Measurements from ENCODE around the gene CNTLN. TPM values are rescaled to one million over a fixed set of nuclear protein-coding genes. Genes with fewer than 3 reads are reported as not detected.

CNTLN gene
- polyA plus RNA-seq, 1 experiment: 1.9 TPM

DNA sequence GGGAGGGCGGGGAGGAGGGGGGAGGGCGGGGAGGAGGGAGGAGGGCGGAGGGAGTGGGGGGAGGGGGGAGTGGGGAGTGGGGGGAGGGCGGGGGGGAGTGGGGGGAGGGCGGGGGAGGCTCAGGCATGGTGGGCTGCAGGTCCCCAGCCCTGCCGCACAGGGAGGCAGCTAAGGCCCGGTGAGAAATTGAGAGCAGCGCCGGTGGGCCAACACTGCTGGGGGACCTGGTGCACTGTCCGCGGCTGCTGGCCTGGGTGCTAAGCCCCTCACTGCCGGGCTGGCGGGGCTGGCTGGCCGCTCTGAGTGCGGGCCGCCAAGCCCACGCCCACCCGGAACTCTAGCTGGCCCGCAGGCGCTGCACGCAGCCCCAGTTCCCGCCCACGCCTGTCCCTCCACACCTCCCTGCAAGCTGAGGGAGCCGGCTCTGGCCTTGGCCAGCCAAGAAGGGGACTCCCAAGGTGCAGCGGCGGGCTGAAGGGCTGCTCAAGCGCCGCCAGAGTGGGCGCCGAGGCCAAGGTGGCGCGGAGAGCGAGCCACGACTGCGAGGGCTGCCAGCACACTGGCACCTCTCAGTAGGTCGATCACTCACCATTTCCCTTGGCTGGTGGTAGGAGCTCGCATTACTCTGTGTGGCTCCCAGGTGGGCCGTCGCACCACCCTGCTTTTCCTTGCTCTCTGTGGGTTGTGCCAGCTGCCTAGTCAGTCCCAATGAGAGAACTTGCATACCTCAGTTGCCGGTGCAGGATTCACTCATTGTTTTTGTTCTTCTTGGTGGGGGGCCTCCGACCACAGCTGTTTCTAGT, 160.2 kb downstream of the CNTLN start:
- CTCF ChIA-PET: no interaction called here
- DNase-seq (ENCODE audit: low read depth): no peak
- no peak overlapping the region for H3K4me3 ChIP-seq (ENCODE audit: low read depth, low read length)
- H3K36me3 ChIP-seq (ENCODE audit: control insufficient read depth, insufficient read depth, low read length): no peaks in the 10 kb centered on the region; the same call in 1 of the 2 replicates
- TF ChIP-seq, protein P1, sequence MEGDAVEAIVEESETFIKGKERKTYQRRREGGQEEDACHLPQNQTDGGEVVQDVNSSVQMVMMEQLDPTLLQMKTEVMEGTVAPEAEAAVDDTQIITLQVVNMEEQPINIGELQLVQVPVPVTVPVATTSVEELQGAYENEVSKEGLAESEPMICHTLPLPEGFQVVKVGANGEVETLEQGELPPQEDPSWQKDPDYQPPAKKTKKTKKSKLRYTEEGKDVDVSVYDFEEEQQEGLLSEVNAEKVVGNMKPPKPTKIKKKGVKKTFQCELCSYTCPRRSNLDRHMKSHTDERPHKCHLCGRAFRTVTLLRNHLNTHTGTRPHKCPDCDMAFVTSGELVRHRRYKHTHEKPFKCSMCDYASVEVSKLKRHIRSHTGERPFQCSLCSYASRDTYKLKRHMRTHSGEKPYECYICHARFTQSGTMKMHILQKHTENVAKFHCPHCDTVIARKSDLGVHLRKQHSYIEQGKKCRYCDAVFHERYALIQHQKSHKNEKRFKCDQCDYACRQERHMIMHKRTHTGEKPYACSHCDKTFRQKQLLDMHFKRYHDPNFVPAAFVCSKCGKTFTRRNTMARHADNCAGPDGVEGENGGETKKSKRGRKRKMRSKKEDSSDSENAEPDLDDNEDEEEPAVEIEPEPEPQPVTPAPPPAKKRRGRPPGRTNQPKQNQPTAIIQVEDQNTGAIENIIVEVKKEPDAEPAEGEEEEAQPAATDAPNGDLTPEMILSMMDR (IDR thresholded peaks at IDR 0.05; ENCODE audit: insufficient read depth, low read depth, low read length): no peak
- POLR2A ChIA-PET: no interaction called here
- H3K27me3 ChIP-seq (ENCODE audit: control insufficient read depth, insufficient read depth, low read length): no peaks in the 10 kb centered on the region

DNA sequence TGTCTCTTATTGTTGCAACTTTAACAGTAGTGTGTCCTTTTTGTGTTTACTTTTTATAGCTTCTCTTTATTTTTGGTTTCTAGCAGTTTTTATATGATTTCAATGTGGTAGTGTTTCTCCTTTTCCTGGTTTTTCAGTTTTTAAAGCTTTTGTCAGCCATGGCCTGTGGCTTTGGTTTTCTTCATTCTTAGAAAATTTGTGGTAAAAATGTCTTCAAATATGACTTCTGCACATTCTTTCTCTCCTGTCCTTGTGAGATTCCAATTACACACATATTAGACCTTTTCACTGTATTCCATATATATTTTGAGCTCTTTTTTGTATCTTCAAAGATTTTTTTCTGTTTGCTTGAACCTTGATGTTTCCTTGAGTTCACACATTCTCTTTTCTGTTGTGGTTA, 180.5 kb downstream of the CNTLN start:
- H3K4me3 ChIP-seq (ENCODE audit: low read depth, low read length): no peak overlapping the region
- TF ChIP-seq, protein P1 (IDR thresholded peaks at IDR 0.05; ENCODE audit: insufficient read depth, low read depth, low read length): no peak
- no peaks in the 10 kb centered on the region for H3K27me3 ChIP-seq (ENCODE audit: control insufficient read depth, insufficient read depth, low read length)
- ChIA-PET POLR2A (no interaction called here), CTCF (no interaction called here)
- DNase-seq (ENCODE audit: low read depth): no peak
- H3K36me3 ChIP-seq (ENCODE audit: control insufficient read depth, insufficient read depth, low read length): no peaks in the 10 kb centered on the region

DNA sequence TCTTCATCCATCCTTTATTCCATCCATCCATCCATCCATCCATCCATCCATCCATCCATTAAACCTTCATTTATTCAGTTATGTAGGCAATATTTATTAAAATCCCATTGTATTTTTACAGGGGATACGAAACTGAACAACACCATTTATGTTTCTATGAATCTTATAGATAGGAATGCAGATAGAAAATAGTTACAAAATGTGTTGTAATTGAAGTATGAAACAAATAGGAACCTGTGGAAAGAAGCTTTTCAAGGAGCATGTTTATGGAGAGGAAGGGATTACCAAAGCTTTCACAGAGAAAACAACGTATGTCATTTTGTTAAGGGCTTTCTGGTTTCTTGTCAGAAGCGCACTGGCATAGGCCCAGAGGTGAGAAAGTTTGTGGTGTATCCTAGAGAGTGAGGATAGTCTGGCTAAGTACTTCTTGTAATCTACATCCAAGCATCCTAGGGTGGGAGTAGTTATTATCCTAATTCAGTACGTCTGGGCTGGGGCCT, 184.0 kb downstream of the CNTLN start:
- CTCF ChIA-PET: no interaction called here

DNA sequence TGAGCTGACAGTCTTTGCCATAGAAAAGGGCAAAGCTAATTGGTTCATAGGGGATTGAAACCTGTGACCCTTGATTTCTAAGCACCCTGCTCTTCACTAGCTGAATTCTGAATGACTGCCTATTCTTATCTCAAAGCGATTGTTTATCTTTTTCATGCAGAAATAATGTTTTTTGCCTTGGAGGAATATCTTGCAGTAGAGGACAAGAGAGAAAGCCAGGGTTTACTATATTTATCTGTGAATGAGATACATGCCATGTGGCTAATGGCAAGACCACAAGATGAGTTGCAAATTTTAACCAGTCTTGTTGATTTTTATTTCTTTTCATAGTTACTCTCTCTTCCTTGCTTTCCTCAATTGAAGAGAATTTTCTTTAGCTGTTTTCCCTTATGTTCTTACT, 185.0 kb downstream of the CNTLN start:
- Histone ChIP-seq H3K27me3 (ENCODE audit: control insufficient read depth, insufficient read depth, low read length) (no peaks in the 10 kb centered on the region), H3K4me3 (ENCODE audit: low read depth, low read length) (no peak overlapping the region), H3K36me3 (ENCODE audit: control insufficient read depth, insufficient read depth, low read length) (no peaks in the 10 kb centered on the region)
- TF ChIP-seq, protein P1 (IDR thresholded peaks at IDR 0.05; ENCODE audit: insufficient read depth, low read depth, low read length): no peak
- no peak for DNase-seq (ENCODE audit: low read depth)
- POLR2A ChIA-PET: no interaction called here
- CTCF ChIA-PET: no interaction called here

More for the DNA sequence above, 184.0 kb downstream of the CNTLN start:
- no peak overlapping the region for H3K4me3 ChIP-seq (ENCODE audit: low read depth, low read length)
- H3K27me3 ChIP-seq (ENCODE audit: control insufficient read depth, insufficient read depth, low read length): no peaks in the 10 kb centered on the region
- H3K36me3 ChIP-seq (ENCODE audit: control insufficient read depth, insufficient read depth, low read length): no peaks in the 10 kb centered on the region
- TF ChIP-seq, protein P1 (IDR thresholded peaks at IDR 0.05; ENCODE audit: insufficient read depth, low read depth, low read length): no peak
- DNase-seq (ENCODE audit: low read depth): no peak
- POLR2A ChIA-PET: no interaction called here

DNA sequence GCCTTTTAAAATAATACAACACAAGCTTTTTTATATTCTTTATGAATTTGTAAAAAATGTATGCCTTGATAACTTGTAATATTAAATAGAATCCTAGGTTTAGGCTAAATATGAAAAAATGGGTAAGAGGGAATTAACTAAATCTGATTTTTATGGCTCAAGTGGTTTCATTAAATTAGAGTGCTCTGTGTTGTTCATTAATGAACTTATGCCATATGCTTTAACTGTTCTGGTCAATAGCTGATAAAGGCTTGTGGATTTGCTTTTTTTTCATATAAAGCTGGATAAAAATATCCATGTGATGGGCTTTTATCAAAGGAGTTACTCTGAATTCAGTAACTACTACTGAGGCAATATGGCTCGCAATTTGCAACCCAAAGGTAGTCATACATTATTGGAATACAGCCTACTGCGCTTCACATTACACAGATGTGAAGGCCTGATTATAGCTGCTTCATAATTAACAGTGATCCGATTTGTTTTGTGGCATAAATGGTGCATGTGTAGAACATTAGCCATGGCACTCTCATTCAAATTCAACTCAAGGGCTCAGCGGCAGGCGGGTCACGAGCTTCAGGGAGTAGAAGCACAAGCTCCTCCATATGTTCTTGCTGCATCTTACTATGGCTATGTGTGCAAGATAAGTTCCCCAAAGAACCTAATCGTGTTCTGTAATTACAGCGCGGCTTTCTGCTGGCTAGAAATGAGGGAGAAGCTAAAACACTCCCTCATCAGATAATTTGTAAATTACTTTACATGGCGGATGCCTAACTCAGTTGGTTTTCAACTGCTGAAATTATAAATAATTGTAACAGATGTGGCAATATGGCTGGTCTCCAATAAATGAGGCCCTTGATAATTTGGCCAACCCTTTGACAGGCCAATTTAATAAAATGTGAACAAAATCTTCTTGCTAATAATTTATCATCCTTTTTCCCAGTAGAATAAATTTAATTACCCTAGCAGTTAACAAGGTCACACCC, 188.3 kb downstream of the CNTLN start:
- DNase-seq (ENCODE audit: low read depth): no peak
- TF ChIP-seq, protein P1 (IDR thresholded peaks at IDR 0.05; ENCODE audit: insufficient read depth, low read depth, low read length): no peak
- Histone ChIP-seq H3K36me3 (ENCODE audit: control insufficient read depth, insufficient read depth, low read length) (no peaks in the 10 kb centered on the region), H3K27me3 (ENCODE audit: control insufficient read depth, insufficient read depth, low read length) (no peaks in the 10 kb centered on the region), H3K4me3 (ENCODE audit: low read depth, low read length) (no peak overlapping the region)
- ChIA-PET CTCF (no interaction called here), POLR2A (no interaction called here)
